Coronary artery (tissue), 2 donors: ENCODE results near the gene SARS2.

Experiments
- DNase-seq: peaks from one replicate; pipeline ENCODE4 v3.0.0-alpha.2; 2017; ENCODE audit warnings: low spot score
- H3K27ac ChIP-seq, 2 donors: fragments of 200-600 bp; sonication (generic); one replicate each; pipeline ENCODE4 v1.5.1; 2016 to 2019
- H3K4me3 ChIP-seq: fragments of 200-600 bp; sonication (generic); 2 replicates; pipeline ENCODE4 v1.5.1; 2016; ENCODE audit warnings: mild to moderate bottlenecking, moderate library complexity
- CTCF ChIP-seq: fragments of 200-600 bp; sonication (generic); IDR thresholded peaks from one replicate; pipeline ENCODE4 v1.5.1; 2019; ENCODE audit warnings: antibody characterized with exemption

Gene SARS2

GRCh38 chr19:38929929-38930775 is at the start of gene SARS2:
Gene SARS2, minus strand, starts transcription at chr19:38930763. Its CDS starts 27 bp downstream, at chr19:38930736.
- peak within 1 kb of the TSS; percentile 93 for H3K4me3 ChIP-seq
- TF ChIP-seq CTCF, result peak; percentile 98
- H3K27ac ChIP-seq, result peak within 1 kb of the TSS; percentile 80 to 95
- DNase-seq, result peak; percentile 94

GRCh38 chr19:38979812-38980211 is 49.2 kb upstream of the SARS2 start:
- H3K4me3 ChIP-seq, result no peak overlapping the region

GRCh38 chr19:38978326-38978689 is 47.7 kb upstream of the SARS2 start:
- no peak for DNase-seq
- Histone ChIP-seq H3K27ac (no peak overlapping the region), H3K4me3 (no peak overlapping the region)
- TF ChIP-seq CTCF, result no peak

More at GRCh38 chr19:38979812-38980211, 49.2 kb upstream of the SARS2 start:
- DNase-seq, result no peak
- H3K27ac ChIP-seq, result no peak overlapping the region
- no peak for TF ChIP-seq CTCF

- Histone ChIP-seq H3K4me3 (no peak overlapping the region), H3K27ac (no peak overlapping the region)
- no peak for TF ChIP-seq CTCF
Measured at GRCh38 chr19:38977445-38978325, 47.1 kb upstream of the SARS2 start.

GRCh38 chr19:38975861-38976271 is 45.3 kb upstream of the SARS2 start:
- peak; percentile 79 for DNase-seq
- H3K4me3 ChIP-seq, result peak overlapping the region; percentile 90

More at GRCh38 chr19:38977445-38978325, 47.1 kb upstream of the SARS2 start:
- DNase-seq, result no peak

GRCh38 chr19:38975214-38975860 is 44.8 kb upstream of the SARS2 start, which contains the start of gene FBXO17:
Gene FBXO17, minus strand, starts transcription at chr19:38975742. Its CDS starts 25,423 bp downstream, at chr19:38950319.
- H3K4me3 ChIP-seq, result peak within 1 kb of the TSS; percentile 90
- TF ChIP-seq CTCF, result no peak
- H3K27ac ChIP-seq, result peak within 1 kb of the TSS; percentile 80 to 97
- peak; percentile 75 for DNase-seq

More at GRCh38 chr19:38975861-38976271, 45.3 kb upstream of the SARS2 start:
- TF ChIP-seq CTCF, result no peak
- H3K27ac ChIP-seq, result peak overlapping the region; percentile 80 to 97
